ENCODE data around the gene KIF16B. TPM values are rescaled to one million over a fixed set of nuclear protein-coding genes. Genes with fewer than 3 reads are reported as not detected.

Gene KIF16B
- total RNA-seq, 3 donors from 2014 or later, result 23.8 to 47.9 (median 36.9) TPM

GRCh38 chr20:16273812-16274555 is 299.3 kb downstream of the KIF16B start:
- H3K27me3 ChIP-seq, result no peaks in the 10 kb centered on the region
- no peak overlapping the region for H3K4me3 ChIP-seq
- H3K36me3 ChIP-seq, result no peaks in the 10 kb centered on the region
- DNase-seq (ENCODE audit: low spot score in 2 of 2), result no peak
- no peak overlapping the region for H3K27ac ChIP-seq
- no peaks in the 10 kb centered on the region for H3K4me1 ChIP-seq
- intact Hi-C loops (cut with DNase I; ENCODE audit: low total_unique reads), result no loop called here
- no peaks in the 10 kb centered on the region for H3K9me3 ChIP-seq
- no peak for TF ChIP-seq POLR2A (IDR thresholded peaks at IDR 0.05)
- no peak for TF ChIP-seq CTCF (IDR thresholded peaks at IDR 0.05)
- no peak for TF ChIP-seq POLR2AphosphoS5 (IDR thresholded peaks at IDR 0.05)

DNA sequence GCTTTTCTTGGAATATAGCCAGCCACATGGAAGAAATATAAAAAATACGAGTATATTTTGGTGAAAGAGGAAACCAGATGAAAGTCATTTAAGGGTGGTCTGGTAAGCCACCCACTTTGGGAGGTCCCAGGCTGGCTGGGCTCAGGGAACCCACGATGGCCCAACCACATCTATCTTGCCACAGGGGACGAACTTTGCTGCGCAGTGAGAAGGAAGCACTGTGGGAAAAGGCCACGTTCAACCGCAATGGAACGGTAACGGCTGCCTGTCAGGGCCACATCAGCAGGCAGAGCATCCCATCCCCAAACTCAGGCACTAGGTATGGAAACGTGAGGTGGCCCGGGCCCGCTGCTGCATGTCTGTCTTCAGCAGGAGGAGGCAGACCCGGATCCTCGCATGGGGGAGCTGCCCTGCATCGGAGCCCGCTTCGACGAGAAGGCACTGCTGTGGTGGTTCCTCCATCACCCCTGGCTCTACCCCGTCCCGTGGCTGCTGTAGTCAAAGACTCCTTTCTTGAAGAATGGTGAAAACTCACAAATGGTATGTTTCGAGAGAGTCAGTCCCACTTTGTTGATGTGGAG is 300.4 kb downstream of the KIF16B start:
- DNase-seq (ENCODE audit: low spot score in 2 of 2), result no peak
- no peaks in the 10 kb centered on the region for H3K4me1 ChIP-seq
- no peak for TF ChIP-seq CTCF (IDR thresholded peaks at IDR 0.05)
- no peak for TF ChIP-seq POLR2A (IDR thresholded peaks at IDR 0.05)
- no peak for TF ChIP-seq POLR2AphosphoS5 (IDR thresholded peaks at IDR 0.05)
- no peaks in the 10 kb centered on the region for H3K36me3 ChIP-seq
- H3K4me3 ChIP-seq, result no peak overlapping the region
- H3K9me3 ChIP-seq, result peaks cover 0 to 3% of the 10 kb centered on the region in 2 donors
- H3K27ac ChIP-seq, result no peak overlapping the region
- intact Hi-C loops (cut with DNase I; ENCODE audit: low total_unique reads), result no loop called here
- no peaks in the 10 kb centered on the region for H3K27me3 ChIP-seq

- no peak for DNase-seq (ENCODE audit: low spot score in 2 of 2)
- Histone ChIP-seq H3K27ac (no peak overlapping the region), H3K4me3 (no peak overlapping the region), H3K9me3 (peaks cover 0 to 14% of the 10 kb centered on the region in 2 donors), H3K27me3 (no peaks in the 10 kb centered on the region), H3K4me1 (no peaks in the 10 kb centered on the region), H3K36me3 (no peaks in the 10 kb centered on the region)
- TF ChIP-seq POLR2A (IDR thresholded peaks at IDR 0.05) (no peak), CTCF (IDR thresholded peaks at IDR 0.05) (no peak), POLR2AphosphoS5 (IDR thresholded peaks at IDR 0.05) (no peak)
- intact Hi-C loops (cut with DNase I; ENCODE audit: low total_unique reads), result no loop called here
Observed at GRCh38 chr20:16271450-16271849, 301.8 kb downstream of the KIF16B start.

- TF ChIP-seq CTCF (IDR thresholded peaks at IDR 0.05), result no peak
- no peak for TF ChIP-seq POLR2A (IDR thresholded peaks at IDR 0.05)
- no peak for TF ChIP-seq POLR2AphosphoS5 (IDR thresholded peaks at IDR 0.05)
- DNase-seq (ENCODE audit: low spot score in 2 of 2), result no peak
- H3K27me3 ChIP-seq, result no peaks in the 10 kb centered on the region
- no peaks in the 10 kb centered on the region for H3K4me1 ChIP-seq
- H3K36me3 ChIP-seq, result no peaks in the 10 kb centered on the region
- no peak overlapping the region for H3K4me3 ChIP-seq
- no peak overlapping the region for H3K27ac ChIP-seq
- intact Hi-C loops (cut with DNase I; ENCODE audit: low total_unique reads), result no loop called here
- H3K9me3 ChIP-seq, result peaks cover 0 to 19% of the 10 kb centered on the region in 2 donors
Observed at GRCh38 chr20:16270989-16271388, 302.3 kb downstream of the KIF16B start.

- no peaks in the 10 kb centered on the region for H3K4me1 ChIP-seq
- H3K9me3 ChIP-seq, result peaks cover 0 to 24% of the 10 kb centered on the region in 2 donors
- intact Hi-C loops (cut with DNase I; ENCODE audit: low total_unique reads), result no loop called here
- H3K27ac ChIP-seq, result no peak overlapping the region
- TF ChIP-seq CTCF (IDR thresholded peaks at IDR 0.05), result no peak
- no peak for TF ChIP-seq POLR2A (IDR thresholded peaks at IDR 0.05)
- no peak for TF ChIP-seq POLR2AphosphoS5 (IDR thresholded peaks at IDR 0.05)
- H3K4me3 ChIP-seq, result no peak overlapping the region
- no peak for DNase-seq (ENCODE audit: low spot score in 2 of 2)
- no peaks in the 10 kb centered on the region for H3K36me3 ChIP-seq
- H3K27me3 ChIP-seq, result no peaks in the 10 kb centered on the region
Observed at GRCh38 chr20:16270314-16270931, 302.8 kb downstream of the KIF16B start.

All from breast epithelium (tissue), 4 donors.